CD4-positive, alpha-beta T cell treated with Interleukin-4 for 1 hour (primary cell): ENCODE data around the gene RNF130.

Experiments
- DNase-seq, 2 donors: peaks; one replicate each; pipeline ENCODE4 v3.0.0-alpha.2; 2020 to 2022

The RNF130 gene, protein sequence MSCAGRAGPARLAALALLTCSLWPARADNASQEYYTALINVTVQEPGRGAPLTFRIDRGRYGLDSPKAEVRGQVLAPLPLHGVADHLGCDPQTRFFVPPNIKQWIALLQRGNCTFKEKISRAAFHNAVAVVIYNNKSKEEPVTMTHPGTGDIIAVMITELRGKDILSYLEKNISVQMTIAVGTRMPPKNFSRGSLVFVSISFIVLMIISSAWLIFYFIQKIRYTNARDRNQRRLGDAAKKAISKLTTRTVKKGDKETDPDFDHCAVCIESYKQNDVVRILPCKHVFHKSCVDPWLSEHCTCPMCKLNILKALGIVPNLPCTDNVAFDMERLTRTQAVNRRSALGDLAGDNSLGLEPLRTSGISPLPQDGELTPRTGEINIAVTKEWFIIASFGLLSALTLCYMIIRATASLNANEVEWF

DNA sequence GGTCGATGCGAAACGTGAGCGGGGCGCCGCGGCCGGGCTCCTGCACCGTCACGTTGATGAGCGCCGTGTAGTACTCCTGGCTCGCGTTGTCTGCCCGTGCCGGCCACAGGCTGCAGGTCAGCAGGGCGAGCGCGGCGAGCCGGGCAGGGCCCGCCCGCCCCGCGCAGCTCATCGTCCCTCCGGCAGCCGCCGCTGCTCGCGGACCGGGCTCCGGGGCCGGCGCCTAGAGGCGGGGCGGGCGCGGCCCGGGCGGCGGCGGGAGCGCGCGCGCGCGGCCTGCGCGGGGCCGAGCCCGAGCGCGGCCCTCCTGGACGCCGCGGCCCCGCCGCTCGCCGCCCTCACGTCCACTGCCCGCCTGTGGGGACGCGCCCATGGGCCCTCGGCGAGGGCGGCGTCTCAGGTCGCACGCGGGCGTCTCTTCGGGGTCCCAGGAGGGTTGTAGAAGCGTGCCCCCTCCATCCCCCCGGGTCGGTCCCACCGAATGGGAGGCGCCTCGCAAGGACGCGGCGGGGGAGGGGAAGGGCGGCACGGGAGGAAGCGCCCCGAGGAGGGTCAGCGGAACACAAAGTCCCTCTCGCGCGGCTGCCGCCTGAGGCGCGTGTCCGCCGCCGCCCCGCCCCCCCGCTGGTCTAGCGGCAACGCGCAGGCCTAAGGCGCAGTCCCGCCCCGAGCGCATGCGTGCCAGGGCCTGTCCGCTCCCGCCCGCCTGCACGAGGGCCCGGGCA is at the start of gene RNF130:
Gene RNF130, minus strand, starts transcription at position 229 of the 725 bp plus-strand sequence. Its CDS starts 57 bp downstream, at position 172.
- DNase-seq = peak; percentile 85 to 88

DNA sequence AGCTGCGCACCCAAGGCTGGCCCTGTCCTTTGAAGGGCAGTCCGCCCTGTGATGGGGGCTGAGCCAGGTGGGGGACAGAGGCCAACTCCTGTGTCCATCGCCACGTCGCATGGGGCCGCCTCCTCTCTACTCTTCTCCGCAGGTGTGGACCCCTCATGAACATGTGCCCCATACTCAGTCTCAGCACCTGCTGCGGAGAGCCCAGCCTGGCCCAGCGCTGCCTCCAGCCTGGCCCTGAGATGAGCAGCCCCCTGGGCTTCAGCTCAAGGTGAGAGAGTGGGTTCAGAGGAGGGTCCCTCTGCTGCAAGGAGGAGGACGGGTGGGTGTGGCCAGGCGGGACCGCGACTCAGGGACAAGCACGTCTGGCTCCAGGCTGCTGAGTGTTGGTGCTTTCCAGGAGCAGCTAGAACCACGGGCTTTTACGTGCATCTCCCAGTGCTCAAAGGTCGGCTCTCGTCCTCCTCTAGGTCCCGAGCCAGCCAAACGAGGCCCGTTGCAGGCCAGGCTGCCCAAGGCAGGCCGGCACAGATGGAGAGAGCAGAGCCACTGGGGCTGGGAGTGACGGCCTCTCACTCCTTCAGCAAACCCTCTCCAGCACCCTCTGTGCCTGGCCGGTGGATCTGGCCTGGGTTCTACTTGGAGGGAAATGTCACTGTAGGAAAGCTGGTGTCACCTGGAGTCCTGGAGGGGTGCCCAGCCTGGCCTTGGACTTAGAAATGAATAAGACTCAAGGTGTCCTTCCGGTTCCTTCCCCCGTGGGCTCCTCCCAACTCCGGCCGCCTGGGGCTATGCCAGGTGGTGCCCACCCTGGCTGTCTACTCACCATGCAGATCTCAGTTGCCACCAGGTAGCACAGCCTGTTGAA is 48.9 kb upstream of the RNF130 start:
- DNase-seq = no peak

DNA sequence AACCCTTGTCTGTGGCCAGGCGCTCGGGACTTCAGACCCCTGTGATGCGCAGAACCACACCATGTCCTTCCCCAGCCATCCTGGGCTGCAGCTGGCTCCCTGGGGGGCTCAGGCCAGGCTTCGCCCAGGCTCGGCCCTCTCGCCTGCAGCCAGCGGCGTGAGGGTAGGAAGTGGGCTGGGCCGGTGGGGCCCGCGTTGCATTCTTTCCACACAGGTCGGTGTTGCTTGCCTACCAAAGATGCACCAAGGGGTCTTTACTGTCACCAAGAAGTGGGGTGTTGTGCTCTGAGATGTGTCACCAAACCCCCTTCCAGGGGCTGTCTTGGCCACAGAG is 48.3 kb upstream of the RNF130 start:
- DNase-seq = no peak

DNA sequence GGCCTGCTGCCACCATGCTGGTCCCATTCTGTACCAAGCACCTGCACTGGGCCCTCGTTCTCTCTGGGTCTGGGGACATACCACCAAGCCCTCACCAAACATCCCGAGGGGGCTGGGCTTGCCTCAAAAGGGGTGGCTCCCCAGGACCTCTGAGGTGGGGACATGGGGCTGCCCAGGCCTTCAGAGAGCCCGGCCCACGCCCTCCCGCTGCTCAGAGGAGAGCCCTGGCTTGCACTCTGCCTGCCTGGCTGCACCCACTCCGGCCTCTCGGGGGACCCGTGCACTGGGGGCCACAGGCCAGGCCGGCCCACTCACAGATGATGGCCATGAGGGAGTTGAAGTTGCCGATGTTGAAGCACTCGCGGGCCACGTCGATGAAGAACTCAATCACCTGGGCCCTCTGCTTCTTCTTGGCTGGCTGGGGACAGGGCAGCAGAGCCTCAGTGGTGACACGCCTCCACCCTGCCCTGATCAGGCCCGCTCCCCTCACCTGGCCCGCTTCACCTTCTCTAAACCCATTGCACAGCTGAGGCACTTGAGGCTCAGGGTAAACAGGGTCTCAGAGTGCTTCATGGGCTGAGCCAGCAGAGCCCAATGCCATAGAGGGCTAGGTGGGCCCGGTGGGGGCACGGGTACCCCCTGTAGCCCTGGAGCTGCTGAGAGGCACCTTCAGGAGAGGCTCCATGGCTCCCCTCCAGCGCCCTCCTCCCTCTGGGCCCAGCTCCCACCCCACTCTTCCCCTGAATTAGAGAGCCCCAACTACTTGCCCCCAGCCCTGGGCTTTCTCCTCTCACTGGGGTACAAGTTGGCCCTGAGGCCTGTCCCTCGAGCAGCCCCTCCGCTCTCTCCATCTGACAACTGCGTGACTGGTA is 47.7 kb upstream of the RNF130 start:
- DNase-seq = no peak

DNA sequence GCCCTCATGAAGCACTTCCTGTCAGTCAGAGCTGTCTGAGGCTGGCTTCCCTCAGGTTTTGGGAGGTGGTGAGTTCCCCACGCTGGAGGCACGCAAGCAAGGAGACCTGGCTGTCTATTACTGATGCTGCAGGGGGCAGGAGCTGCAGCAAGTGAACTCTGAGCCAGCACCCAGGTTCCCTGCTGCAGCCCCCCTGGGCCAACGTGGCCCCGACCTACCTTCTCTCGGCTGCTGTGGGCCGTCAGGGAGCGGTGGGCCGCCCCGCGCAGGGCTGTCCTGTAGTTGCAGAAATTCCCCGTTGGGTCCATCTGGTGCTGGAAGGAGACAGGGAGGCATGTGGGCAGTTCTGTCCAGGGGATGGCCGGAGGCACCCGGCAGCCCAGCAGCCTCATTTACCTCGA is 46.8 kb upstream of the RNF130 start:
- no peak for DNase-seq

DNA sequence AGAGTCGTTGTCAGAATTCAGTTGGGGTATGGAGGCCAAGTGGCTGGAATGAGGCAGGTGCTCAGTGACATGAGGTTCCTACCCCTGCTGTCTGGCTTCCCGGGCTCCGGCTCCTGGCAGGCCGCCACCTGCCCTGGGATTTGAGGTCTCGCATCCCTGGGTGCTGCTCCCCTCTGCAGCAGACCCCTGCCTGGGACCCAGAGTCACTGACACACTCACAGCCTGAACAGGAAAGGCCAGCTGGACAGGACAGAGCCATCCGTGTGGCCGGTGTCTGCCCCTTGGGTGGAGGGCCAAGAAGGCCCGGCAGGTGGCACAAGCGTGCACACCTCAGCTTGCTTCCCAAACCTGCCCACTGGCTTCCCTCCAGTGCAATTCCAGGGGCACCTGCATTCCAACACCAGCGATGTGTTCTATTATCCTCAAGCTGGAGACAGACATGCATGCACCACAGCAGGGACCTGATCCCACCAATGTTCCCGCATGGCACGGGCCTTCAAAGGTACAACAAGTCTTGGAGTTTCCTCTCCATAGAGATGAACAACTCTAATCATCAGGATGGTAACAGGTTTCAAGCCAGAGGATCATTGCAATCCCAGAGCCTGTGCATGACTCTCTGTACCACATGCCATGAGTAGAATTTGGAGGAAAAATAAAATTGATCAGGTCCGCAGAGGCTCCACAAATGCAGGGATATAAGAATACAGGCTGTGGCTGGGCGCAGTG is 45.6 kb upstream of the RNF130 start:
- DNase-seq = no peak

DNA sequence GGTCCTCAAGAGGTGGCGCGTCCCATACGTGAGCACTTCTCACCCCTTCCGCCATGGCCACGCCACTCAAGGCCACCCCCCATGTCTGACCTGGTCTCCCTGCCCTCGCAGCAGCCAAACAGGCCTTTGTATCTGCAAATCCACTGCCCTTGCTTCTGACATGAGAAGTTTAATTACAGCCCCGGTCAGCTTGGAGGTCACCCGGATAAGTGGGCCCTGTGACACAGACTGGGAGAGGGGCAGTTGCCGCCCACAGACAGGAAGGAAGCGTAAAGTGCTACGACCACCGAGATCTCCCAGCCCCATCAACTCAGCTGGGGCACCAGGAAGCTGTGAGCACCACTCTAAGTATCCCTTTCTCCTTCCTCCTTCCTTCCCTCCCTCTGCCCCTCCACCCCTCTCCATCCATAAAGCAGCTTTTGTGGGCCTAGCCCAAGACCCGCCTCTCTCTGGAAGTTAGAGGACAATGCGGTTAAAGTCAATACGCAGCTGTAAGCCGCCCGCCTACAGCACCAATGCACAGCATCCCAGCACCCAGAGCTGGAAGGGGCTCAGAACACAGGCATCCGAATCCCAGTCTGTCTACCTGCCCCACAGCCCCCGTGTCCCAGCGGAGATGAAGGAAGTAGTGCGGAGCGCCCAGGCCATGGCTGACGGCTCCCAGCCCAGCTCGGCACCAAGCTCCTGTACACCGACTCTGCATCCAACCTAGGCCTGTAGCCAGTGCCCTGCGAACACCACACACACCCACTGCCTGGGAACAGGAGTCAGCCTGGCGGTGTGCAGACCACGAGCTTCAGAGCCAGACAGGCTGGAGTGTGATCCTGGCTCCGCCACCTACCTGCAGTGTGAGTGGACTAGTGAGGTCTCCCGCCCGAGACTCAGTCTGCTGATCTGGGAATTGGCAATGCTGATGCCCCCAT is 44.8 kb upstream of the RNF130 start:
- DNase-seq = no peak

DNA sequence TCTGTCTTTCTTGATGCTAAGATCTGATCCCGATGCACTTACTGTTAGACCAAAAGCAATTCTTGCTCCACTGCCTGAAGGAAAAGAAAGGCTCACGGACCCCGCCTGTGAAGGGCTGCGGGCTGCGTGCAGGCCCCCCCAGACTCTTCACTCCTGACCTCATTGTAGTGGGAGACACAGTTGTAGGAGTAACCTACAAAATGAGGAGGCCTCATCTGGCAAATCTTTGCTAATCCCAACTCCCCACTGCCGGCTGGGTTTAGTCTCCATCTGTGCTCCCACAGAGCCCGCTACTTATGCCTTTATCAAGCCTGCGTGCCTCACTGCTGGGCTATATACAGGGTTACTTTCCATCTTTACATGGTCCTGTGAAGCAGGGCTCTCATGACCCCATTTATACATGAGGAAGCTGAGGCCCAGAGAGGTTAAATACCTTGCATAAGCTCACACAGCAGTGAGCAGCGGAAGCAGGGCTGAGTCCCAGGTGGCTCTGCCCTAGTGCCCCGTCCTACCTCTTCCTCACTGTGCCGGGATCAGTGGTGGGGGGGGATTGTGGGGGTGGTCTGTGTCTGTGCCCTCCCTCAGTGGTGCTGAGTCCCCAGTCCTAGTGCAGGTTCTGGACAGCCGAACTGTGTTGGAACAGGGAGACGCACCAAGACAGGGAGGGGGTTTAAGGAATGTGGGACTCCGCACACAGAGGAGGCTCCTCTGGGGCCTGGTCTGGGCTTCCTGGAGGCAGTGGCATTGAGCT is 43.9 kb upstream of the RNF130 start:
- no peak for DNase-seq

DNA sequence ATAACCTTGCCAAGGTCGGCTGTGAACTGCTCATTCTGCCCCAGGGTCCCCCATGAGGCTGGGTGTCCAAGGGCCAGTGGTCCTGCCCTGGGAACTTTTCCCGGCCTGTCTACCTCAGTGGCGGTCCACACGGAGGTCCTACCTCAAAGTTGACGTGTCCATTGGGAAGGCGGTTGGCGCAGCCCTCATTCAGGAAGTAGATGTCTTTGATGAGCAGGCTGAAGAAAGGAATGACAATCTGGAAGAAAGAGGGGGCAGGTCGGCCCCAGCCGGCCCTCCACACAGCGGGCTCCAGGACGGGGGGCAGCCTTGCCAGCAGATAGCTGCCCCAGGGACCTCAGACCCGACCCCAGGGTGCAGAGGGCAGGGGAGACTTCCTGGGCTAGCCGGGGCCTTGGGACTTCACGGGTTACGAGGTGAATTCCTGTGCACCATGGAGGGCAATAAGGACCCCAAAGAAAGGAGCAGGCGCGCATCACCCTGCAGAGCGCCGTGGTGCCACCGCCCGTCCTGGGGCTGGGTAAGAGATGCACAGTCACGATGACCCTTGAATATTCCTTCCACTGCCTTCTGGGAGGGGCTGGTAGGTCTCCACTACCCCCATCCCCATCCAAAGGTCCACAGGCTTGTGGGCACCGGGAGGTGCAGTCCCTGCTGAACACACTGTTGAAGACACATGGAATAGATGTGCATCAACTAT is 42.9 kb upstream of the RNF130 start:
- no peak for DNase-seq

DNA sequence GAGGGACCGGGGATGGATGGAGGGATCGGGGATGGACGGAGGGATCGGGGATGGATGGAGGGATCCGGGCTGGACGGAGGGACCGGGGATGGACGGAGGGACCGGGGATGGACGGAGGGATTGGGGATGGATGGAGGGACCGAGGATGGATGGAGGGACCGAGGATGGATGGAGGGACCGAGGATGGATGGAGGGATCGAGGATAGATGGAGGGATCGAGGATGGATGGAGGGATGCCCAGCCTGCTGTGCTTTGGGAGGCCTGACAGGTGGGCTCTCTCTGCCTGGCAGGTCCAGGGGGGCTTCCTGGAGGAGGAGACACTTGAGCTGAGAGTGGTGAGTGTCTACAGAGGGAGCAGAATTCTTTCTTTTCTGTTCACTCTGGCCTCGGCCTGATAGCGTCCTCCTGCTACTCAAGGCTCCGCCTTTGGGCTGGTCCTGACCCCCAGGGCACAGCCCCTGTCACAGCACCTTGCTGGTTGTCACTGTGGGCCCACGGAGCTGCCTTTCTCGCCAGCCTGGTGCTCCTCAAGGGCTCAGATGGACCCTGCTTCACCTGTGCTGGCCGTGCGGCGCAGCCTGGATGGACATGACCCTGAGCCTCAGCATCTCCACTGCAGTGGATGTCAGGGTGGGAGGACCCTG is 42.2 kb upstream of the RNF130 start:
- no peak for DNase-seq

DNA sequence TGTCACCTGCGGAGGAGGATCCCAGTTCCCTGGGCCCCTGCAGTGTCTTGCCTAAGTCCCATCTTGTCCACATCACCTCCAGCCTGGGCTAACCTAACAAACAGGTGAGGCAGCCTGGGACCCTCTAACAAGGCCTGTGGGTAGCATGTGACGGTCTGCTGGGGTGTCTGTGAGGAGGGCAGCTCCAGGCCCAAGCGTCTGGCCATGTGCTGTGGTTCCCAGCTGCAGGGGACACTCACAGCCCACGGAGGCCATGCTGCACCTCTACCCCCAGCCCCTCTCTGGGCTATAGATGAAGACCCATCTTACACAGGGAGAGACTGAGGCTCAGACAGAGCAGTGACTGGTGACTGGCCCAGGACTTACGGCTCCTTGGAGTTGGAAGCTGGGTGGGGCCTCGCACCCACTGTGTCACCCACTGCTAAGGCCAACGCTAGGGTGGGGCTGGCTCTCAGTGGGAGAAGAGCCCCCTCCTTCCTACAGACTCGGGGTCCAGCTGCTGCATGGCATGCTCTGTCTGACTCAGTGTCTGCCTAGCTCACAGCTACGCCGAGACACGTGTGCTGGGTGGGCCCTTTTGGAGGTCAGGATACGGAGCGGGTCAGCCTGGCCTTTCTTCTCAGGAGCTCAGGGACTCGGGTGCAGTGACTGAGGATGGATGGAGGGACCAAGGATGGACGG is 40.8 kb upstream of the RNF130 start:
- no peak for DNase-seq

DNA sequence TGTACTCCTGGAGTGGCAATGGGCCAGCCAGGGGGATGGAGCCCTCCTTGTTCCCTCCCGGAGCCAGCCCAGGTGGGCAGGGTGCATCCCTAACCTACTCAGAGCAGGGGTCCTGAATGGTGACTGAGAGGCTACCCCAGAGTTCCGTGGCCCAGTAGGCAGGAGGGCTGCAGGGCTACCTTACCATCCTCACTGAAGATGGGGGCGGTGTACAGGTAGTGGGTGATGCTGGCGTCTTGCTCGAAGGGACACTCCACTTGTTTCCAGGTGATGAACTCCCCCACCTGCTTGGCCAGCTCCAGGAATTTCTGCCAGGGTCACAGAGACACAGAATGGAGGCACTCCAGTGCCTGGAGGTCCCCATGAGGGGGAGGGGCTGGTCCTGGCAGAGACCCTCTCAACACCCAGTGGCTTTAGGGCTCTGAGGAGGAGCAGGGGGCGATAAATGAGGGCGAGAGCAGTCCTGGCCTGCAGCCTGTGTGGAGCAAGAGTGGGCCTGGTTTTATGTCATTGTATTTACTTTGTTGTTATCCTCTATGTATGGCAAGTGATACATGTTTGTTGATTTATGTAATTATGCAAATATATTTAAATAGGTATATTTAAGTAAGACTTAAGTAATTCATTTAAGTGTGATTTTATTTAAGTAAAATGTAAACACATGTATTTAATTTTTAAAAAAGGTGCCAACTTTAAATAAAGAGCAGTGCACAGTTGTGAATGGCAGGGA is 39.9 kb upstream of the RNF130 start:
- no peak for DNase-seq

DNA sequence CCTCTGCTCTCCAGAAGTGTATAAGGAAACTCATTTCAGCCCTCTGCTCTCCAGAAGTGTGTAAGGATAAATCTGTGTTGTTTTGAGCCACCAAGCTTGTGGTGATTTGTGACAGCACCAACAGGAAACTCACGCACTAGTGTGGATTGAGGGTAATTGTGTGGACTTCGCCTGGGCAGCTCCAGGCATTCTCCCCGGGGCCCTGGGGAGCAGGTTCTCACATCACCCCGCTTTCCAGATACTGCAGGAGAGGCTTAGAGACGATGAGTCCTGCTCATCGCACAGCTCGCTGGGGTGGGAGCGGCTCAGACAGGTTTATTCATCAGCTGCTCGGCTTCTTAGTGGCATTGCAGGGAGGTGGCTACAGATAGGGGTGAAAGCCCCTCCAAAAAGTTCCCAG is 38.4 kb upstream of the RNF130 start:
- DNase-seq = no peak

DNA sequence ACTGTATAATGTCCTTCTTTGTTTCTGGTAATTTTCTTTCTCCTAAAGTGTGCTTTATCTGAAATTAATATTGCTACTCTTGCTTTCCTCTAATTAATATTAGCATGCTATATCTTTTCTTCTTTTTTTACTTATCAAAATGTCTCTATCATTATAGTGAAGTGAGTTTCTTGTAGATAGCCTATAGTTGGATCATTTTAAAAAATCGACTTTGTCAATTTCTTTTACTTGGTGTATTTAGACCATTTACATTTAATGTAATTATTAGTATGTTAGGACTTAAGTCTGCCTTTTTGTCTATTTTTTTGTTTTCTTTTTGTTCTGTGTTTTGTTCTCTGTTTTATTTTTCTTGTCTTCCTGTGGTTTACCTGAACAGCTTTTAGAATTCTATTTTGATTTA is 35.4 kb upstream of the RNF130 start:
- DNase-seq = no peak

DNA sequence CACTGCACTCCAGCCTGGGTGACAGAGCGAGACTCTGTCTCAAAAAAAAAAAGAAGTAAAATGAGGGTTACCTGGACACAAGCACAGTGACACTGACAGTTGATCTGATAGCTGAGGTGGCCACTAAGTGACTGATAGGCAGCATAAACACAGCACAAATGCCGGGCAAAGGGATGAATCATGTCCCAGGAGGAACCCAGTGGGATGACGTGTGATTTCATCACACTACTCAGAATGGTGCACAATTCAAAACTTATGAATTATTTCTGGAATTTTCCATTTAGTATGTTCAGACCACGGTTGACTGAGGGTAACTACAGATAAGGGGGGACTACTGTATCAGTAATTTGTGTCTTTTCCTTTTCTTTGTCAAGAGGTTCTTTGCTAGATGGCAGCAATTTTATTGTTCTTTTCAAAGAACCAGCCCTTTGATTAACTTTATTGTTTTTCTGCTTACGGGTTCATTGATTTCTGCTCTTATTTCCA is 34.3 kb upstream of the RNF130 start:
- no peak for DNase-seq

DNA sequence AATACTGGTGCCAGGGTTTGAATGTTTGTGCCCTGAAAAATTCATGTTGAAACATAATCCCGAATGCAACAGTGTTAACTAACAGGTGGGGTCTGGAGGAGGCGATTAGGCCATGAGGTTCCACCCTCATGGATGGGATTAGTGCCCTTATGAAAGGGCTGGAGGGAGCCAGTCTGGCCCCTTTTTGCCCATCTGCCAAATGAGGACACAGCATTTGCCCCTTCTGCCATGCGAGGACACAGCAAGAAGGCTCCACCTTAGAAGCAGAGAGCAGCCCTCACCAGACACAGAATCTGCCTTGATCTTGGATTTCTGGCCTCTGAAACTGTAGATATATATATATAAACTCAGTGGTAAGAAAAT is 32.6 kb upstream of the RNF130 start:
- no peak for DNase-seq

DNA sequence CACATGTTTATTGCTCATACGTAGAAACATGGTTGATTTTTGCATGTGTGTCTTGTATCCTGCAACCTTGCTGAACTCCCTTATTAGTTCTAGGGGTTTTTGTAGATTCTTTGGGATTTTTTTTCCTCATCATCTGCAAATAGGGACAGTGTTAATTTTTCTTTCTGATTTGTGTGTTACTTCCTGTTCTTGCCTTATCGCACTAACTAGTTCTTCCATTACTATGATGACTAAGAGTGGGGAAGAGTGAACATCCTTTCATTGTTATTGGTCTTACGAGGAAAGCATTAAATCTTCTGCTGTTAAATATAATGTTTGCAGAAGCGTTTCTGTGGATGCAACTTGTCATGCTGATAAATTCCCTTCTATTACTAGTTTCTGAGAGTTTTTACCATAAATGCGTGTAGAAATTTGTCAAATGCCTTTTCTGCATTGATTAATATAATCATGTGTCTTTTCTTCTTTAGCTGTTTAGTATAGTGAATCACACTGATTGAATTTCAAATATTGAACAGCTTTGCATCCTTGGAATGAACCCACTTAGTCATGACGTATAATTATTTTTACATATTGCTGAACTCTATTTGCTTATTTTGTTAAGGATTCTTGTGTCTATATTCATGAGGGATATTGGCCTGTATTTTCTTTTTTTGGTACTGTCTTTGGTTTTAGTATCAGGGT is 32.1 kb upstream of the RNF130 start:
- no peak for DNase-seq
